ENCODE measurements around the gene IGIP. TPM values are rescaled to one million over a fixed set of nuclear protein-coding genes. Genes with fewer than 3 reads are reported as not detected.

Gene IGIP
- total RNA-seq, 1 experiment from 2014 or later: 1.7 TPM

DNA sequence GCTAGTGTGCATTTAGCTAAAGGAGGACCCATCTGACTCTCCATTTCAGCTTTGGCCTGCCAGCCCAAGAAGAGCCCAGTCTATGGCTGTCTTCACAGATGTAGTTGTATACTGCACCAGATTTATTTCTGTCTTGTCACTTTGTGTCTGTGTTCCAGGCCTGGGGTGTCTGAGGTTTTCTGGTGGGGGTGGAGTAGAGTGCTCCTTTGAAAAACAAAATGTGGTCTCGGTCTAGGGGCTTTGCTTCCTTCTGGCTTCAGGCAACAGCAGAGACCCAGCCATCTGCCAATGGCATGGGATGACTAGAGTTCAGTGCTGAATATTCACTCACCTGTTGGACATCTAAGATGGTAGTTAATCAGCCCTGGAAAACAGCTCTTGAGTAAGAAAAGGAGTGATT lies 10.9 kb downstream of the IGIP start:
- CTCF ChIA-PET: interaction anchor here (0.7 to 1.8 kb wide), 3 partner anchors 9 to 64 kb away, joined by 3 to 7 read pairs (median 3); no protein-coding TSS in a partner anchor

DNA sequence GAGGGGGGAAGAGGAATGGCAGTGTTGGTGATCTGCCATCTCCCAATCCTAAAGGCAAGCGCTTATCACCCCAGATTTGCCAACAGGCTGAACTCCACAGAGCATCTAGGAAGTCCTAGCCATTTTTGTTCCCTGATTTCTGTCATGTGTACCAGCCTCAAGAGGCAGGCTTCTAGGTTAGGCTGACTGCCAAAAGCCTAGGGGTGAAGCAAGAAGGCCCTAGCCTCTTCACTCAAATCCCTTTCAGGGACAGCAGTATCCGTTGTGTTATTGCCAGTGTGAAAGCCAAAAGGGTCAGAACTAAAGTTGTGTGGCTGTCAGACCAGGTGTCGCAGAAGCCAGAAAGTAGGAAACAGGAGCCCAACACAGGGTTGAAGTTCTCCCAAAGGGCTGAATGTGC lies 14.7 kb downstream of the IGIP start:
- Mint-ChIP-seq H3K4me1 (peaks cover 4% of the 10 kb centered on the region; the same call in 1 of the 2 replicates), H3K9me3 (no peaks in the 10 kb centered on the region), H3K36me3 (no peaks in the 10 kb centered on the region), H3K27ac (no peak overlapping the region), H3K27me3 (ENCODE audit: low read depth) (peaks cover 26% of the 10 kb centered on the region), H3K4me3 (no peak overlapping the region)
- ChIA-PET CTCF (no interaction called here), POLR2A (no interaction called here)
- ATAC-seq (no peak), DNase-seq (ENCODE audit: low spot score) (no peak)
- no peak for TF ChIP-seq ZNF423 (CRISPR knock-in tag; IDR thresholded peaks at IDR 0.05)

More for the DNA sequence above, 10.9 kb downstream of the IGIP start:
- no peak for DNase-seq (ENCODE audit: low spot score)
- no peak overlapping the region for H3K27ac Mint-ChIP-seq
- ATAC-seq: no peak
- POLR2A ChIA-PET: interaction anchor here (1.4 kb wide), 1 partner anchor 16 kb away, joined by 3 read pairs; no protein-coding TSS in a partner anchor
- H3K4me3 Mint-ChIP-seq: no peak overlapping the region
- TF ChIP-seq, protein P1, sequence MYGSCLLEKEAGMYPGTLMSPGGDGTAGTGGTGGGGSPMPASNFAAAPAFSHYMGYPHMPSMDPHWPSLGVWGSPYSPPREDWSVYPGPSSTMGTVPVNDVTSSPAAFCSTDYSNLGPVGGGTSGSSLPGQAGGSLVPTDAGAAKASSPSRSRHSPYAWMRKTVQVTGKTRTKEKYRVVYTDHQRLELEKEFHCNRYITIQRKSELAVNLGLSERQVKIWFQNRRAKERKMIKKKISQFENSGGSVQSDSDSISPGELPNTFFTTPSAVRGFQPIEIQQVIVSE (CRISPR knock-in tag; IDR thresholded peaks at IDR 0.05; ENCODE audit: borderline replicate concordance): no peak
- peaks cover 7% of the 10 kb centered on the region for H3K4me1 Mint-ChIP-seq
- no peaks in the 10 kb centered on the region for H3K36me3 Mint-ChIP-seq
- H3K27me3 Mint-ChIP-seq (ENCODE audit: low read depth): peaks cover 4% of the 10 kb centered on the region; the same call in 1 of the 2 replicates
- H3K9me3 Mint-ChIP-seq: no peaks in the 10 kb centered on the region

DNA sequence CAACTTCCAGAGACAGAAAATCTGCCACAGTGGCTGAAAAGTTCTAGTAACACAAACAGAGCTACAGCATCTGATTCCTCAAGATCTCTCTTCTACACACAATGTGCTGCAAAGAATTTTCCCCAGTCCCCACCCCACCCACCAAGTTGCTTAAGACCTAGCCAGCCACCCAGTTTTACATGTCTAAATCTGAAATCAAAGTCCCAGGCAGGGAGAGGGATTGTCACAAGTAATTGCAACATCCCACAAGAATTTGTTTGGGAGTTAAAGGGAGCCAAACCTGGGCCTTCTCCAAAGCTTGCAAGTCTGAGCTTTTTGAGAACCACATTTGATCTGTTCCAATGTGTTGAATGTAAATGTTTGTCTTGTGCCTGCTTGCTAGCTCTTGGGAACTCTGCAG lies 15.5 kb downstream of the IGIP start:
- CTCF ChIA-PET: interaction anchor here (1.0 to 6.2 kb wide), 2 partner anchors 12 to 67 kb away, joined by 3 to 75 read pairs; no protein-coding TSS in a partner anchor
- DNase-seq (ENCODE audit: low spot score): no peak
- peaks cover 5% of the 10 kb centered on the region; the same call in 1 of the 2 replicates for H3K4me1 Mint-ChIP-seq
- no peaks in the 10 kb centered on the region for H3K36me3 Mint-ChIP-seq
- H3K4me3 Mint-ChIP-seq: no peak overlapping the region
- no peak for ATAC-seq
- peaks cover 34% of the 10 kb centered on the region for H3K27me3 Mint-ChIP-seq (ENCODE audit: low read depth)
- H3K9me3 Mint-ChIP-seq: no peaks in the 10 kb centered on the region
- TF ChIP-seq ZNF317 (CRISPR knock-in tag; IDR thresholded peaks at IDR 0.05; ENCODE audit: borderline replicate concordance, low read depth): no peak
- TF ChIP-seq HMGA2 (CRISPR knock-in tag; IDR thresholded peaks at IDR 0.05): no peak
- TF ChIP-seq ZNF396 (CRISPR knock-in tag; IDR thresholded peaks at IDR 0.05; ENCODE audit: borderline replicate concordance): no peak
- no peak for TF ChIP-seq NFATC4 (CRISPR knock-in tag; IDR thresholded peaks at IDR 0.05)
- TF ChIP-seq NFYB (CRISPR knock-in tag; conservative IDR thresholded peaks at IDR 0.05; ENCODE audit: low read depth): no peak
- TF ChIP-seq, protein P2, sequence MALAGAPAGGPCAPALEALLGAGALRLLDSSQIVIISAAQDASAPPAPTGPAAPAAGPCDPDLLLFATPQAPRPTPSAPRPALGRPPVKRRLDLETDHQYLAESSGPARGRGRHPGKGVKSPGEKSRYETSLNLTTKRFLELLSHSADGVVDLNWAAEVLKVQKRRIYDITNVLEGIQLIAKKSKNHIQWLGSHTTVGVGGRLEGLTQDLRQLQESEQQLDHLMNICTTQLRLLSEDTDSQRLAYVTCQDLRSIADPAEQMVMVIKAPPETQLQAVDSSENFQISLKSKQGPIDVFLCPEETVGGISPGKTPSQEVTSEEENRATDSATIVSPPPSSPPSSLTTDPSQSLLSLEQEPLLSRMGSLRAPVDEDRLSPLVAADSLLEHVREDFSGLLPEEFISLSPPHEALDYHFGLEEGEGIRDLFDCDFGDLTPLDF (CRISPR knock-in tag; IDR thresholded peaks at IDR 0.05): no peak
- TF ChIP-seq, protein P3, sequence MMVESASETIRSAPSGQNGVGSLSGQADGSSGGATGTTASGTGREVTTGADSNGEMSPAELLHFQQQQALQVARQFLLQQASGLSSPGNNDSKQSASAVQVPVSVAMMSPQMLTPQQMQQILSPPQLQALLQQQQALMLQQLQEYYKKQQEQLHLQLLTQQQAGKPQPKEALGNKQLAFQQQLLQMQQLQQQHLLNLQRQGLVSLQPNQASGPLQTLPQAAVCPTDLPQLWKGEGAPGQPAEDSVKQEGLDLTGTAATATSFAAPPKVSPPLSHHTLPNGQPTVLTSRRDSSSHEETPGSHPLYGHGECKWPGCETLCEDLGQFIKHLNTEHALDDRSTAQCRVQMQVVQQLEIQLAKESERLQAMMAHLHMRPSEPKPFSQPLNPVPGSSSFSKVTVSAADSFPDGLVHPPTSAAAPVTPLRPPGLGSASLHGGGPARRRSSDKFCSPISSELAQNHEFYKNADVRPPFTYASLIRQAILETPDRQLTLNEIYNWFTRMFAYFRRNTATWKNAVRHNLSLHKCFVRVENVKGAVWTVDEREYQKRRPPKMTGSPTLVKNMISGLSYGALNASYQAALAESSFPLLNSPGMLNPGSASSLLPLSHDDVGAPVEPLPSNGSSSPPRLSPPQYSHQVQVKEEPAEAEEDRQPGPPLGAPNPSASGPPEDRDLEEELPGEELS (CRISPR knock-in tag; IDR thresholded peaks at IDR 0.05): no peak
- no peak for TF ChIP-seq ZNF423 (CRISPR knock-in tag; IDR thresholded peaks at IDR 0.05)
- no peak for TF ChIP-seq SMAD4 (CRISPR knock-in tag; IDR thresholded peaks at IDR 0.05)
- TF ChIP-seq GABPB1 (CRISPR knock-in tag; IDR thresholded peaks at IDR 0.05): no peak
- POLR2A ChIA-PET: no interaction called here
- H3K27ac Mint-ChIP-seq: no peak overlapping the region

DNA sequence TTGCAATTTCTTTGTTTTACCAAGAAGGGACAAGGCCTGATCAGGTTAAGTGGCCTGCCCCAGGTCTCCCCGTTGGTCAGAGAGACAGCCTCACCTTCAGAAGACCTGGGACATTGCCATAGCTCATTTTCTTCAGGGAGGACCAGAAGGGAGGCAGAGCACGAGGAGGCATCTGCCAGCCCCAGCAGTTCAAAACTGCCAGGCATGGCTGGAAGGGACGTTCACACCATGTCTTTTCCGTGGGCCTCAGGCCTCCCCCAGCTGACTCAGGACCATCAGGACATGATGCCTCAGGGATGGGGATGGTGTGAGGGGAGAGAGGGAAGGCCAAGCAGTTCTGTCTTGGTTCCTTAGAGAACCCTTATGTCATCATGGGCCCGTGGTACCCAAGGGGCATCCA lies 16.5 kb downstream of the IGIP start:
- ChIA-PET POLR2A (no interaction called here), CTCF (interaction anchor here (4.8 to 6.2 kb wide), 3 partner anchors 10 to 68 kb away, joined by 42 to 92 read pairs (median 75); no protein-coding TSS in a partner anchor)
- Mint-ChIP-seq H3K36me3 (no peaks in the 10 kb centered on the region), H3K27ac (no peak overlapping the region), H3K9me3 (no peaks in the 10 kb centered on the region), H3K27me3 (ENCODE audit: low read depth) (peaks cover 44% of the 10 kb centered on the region), H3K4me1 (peaks cover 13% of the 10 kb centered on the region), H3K4me3 (no peak overlapping the region)
- DNase-seq (ENCODE audit: low spot score) (no peak), ATAC-seq (no peak)
- TF ChIP-seq ZNF423 (CRISPR knock-in tag; IDR thresholded peaks at IDR 0.05) (no peak), TP53 (CRISPR knock-in tag; IDR thresholded peaks at IDR 0.05) (no peak), TCF7 (CRISPR knock-in tag; IDR thresholded peaks at IDR 0.05; ENCODE audit: low read depth) (no peak), ZBTB21 (CRISPR knock-in tag; IDR thresholded peaks at IDR 0.05; ENCODE audit: borderline replicate concordance) (no peak), MXD4 (CRISPR knock-in tag; IDR thresholded peaks at IDR 0.05; ENCODE audit: borderline replicate concordance) (no peak), ELF4 (CRISPR knock-in tag; IDR thresholded peaks at IDR 0.05; ENCODE audit: low read depth) (no peak), CREB1 (CRISPR knock-in tag; IDR thresholded peaks at IDR 0.05) (no peak), FOXP1 (CRISPR knock-in tag; IDR thresholded peaks at IDR 0.05; ENCODE audit: borderline replicate concordance) (no peak)
- TF ChIP-seq, protein P4, sequence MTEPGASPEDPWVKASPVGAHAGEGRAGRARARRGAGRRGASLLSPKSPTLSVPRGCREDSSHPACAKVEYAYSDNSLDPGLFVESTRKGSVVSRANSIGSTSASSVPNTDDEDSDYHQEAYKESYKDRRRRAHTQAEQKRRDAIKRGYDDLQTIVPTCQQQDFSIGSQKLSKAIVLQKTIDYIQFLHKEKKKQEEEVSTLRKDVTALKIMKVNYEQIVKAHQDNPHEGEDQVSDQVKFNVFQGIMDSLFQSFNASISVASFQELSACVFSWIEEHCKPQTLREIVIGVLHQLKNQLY (CRISPR knock-in tag; IDR thresholded peaks at IDR 0.05): no peak
- TF ChIP-seq, protein P5, sequence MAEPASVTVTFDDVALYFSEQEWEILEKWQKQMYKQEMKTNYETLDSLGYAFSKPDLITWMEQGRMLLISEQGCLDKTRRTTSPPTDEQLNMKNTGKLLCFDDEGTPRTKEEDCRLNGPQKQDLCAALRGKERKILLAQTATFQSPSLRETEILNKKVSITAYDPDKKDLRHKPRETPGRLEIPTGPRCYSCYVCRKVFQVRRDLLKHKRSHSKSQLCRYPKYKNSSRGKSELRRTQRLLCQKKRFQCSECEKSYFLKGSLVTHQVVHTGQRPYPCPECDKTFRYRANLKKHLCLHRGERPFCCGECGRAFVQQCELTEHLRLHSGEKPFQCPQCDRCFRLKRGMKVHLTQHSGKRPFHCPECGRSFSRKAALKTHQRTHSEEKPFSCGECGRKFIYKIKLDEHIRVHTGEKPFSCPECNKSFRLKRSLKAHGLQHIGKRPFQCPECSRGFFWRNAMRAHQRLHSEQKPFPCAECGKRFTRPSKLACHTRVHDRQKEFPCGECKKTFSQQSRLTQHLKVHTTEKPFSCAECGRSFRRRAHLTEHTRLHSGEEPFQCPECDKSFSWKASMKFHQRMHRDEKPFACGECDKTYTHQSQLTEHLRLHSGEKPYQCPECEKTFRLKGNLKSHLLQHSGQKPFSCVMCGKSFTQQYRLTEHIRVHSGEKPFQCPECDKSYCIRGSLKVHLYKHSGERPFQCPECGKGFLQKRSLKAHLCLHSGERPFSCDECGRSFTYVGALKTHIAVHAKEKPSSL (CRISPR knock-in tag; conservative IDR thresholded peaks at IDR 0.05): no peak
- TF ChIP-seq, protein P6, sequence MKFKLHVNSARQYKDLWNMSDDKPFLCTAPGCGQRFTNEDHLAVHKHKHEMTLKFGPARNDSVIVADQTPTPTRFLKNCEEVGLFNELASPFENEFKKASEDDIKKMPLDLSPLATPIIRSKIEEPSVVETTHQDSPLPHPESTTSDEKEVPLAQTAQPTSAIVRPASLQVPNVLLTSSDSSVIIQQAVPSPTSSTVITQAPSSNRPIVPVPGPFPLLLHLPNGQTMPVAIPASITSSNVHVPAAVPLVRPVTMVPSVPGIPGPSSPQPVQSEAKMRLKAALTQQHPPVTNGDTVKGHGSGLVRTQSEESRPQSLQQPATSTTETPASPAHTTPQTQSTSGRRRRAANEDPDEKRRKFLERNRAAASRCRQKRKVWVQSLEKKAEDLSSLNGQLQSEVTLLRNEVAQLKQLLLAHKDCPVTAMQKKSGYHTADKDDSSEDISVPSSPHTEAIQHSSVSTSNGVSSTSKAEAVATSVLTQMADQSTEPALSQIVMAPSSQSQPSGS (CRISPR knock-in tag; IDR thresholded peaks at IDR 0.05; ENCODE audit: borderline replicate concordance, low read depth): no peak

Measured in WTC11 (cell line).